Measurements from ENCODE around the gene RPL3.

The RPL3 gene

DNA sequence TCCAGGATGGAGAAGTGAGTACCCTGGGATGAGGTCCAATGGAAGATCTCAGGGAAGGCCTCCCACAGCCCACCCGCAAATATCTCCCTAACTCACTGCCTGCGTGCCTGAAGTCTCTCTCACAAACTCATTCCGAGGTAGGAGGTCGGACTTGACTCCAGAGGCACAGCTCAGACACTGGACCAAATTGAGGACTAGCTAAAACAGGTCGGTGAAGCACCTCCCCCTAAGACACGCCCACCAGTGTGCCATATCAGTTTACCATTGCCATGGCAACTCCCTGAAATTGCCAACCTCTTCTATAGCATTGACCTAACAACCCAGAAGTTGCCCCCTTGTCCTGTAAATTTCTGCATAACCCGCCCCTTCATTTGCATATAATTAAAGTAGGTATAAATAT is 17.5 kb downstream of the RPL3 start:
- no peak for TF ChIP-seq POLR2AphosphoS5 (IDR thresholded peaks at IDR 0.05; ENCODE audit: low read depth, low read length)
- no peak for TF ChIP-seq TAF1 (IDR thresholded peaks at IDR 0.05; ENCODE audit: borderline replicate concordance, insufficient read depth, low read length)
- no peak for TF ChIP-seq SIN3A (IDR thresholded peaks at IDR 0.05; ENCODE audit: borderline replicate concordance, insufficient read depth, low read length)
- TF ChIP-seq FOXP2 (optimal IDR thresholded peaks at IDR 0.05; ENCODE audit: borderline replicate concordance, extremely low read depth, extremely low read length, insufficient read depth) = no peak
- TF ChIP-seq, protein P1, sequence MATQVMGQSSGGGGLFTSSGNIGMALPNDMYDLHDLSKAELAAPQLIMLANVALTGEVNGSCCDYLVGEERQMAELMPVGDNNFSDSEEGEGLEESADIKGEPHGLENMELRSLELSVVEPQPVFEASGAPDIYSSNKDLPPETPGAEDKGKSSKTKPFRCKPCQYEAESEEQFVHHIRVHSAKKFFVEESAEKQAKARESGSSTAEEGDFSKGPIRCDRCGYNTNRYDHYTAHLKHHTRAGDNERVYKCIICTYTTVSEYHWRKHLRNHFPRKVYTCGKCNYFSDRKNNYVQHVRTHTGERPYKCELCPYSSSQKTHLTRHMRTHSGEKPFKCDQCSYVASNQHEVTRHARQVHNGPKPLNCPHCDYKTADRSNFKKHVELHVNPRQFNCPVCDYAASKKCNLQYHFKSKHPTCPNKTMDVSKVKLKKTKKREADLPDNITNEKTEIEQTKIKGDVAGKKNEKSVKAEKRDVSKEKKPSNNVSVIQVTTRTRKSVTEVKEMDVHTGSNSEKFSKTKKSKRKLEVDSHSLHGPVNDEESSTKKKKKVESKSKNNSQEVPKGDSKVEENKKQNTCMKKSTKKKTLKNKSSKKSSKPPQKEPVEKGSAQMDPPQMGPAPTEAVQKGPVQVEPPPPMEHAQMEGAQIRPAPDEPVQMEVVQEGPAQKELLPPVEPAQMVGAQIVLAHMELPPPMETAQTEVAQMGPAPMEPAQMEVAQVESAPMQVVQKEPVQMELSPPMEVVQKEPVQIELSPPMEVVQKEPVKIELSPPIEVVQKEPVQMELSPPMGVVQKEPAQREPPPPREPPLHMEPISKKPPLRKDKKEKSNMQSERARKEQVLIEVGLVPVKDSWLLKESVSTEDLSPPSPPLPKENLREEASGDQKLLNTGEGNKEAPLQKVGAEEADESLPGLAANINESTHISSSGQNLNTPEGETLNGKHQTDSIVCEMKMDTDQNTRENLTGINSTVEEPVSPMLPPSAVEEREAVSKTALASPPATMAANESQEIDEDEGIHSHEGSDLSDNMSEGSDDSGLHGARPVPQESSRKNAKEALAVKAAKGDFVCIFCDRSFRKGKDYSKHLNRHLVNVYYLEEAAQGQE (IDR thresholded peaks at IDR 0.05; ENCODE audit: insufficient read depth in 1 of 2, low read depth in 2 of 2, low read length in 2 of 2) = no peak

- TF ChIP-seq SIN3A (IDR thresholded peaks at IDR 0.05; ENCODE audit: borderline replicate concordance, insufficient read depth, low read length) = no peak
- no peak for TF ChIP-seq FOXP2 (optimal IDR thresholded peaks at IDR 0.05; ENCODE audit: borderline replicate concordance, extremely low read depth, extremely low read length, insufficient read depth)
- TF ChIP-seq TAF1 (IDR thresholded peaks at IDR 0.05; ENCODE audit: borderline replicate concordance, insufficient read depth, low read length) = no peak
- TF ChIP-seq, protein P1 (IDR thresholded peaks at IDR 0.05; ENCODE audit: insufficient read depth in 1 of 2, low read depth in 2 of 2, low read length in 2 of 2) = no peak
- no peak for TF ChIP-seq POLR2AphosphoS5 (IDR thresholded peaks at IDR 0.05; ENCODE audit: low read depth, low read length)
These were observed 18.3 kb downstream of the RPL3 start for GRCh38 chr22:39301108-39301507.

DNA sequence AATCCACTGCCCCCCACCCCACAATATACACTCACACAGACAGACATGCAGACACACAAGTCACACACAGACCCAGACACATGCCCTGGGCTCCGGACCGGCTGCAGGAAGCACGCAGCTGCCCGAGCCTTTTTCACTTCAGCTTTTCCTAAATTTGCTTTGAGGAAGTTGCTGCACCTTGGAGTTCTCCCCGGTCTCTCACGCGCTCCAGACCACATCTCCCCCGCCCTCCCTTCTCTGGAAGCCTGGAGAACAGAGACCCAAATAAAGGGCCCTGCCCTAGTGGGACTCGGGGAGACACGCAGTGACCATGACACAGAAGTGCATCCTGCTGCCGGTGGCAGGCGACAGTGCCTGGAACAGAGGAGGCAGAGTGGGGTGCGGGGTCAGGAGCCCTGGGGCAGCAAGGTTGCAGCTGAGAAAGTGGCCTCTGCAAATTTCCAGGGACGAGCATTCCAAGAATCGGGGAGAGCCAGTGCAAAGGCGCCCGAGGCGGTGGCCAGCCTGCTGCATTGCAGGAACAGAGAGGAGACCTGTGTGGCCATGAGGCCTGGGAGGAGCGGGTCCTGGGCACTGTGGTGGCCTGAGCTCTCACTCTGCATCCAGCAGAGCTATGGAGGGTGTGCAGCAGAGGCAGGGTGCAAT is 19.1 kb downstream of the RPL3 start:
- TF ChIP-seq POLR2AphosphoS5 (IDR thresholded peaks at IDR 0.05; ENCODE audit: low read depth, low read length) (no peak), SIN3A (IDR thresholded peaks at IDR 0.05; ENCODE audit: borderline replicate concordance, insufficient read depth, low read length) (no peak), TAF1 (IDR thresholded peaks at IDR 0.05; ENCODE audit: borderline replicate concordance, insufficient read depth, low read length) (no peak), FOXP2 (optimal IDR thresholded peaks at IDR 0.05; ENCODE audit: borderline replicate concordance, extremely low read depth, extremely low read length, insufficient read depth) (no peak)
- TF ChIP-seq, protein P1 (IDR thresholded peaks at IDR 0.05; ENCODE audit: insufficient read depth in 1 of 2, low read depth in 2 of 2, low read length in 2 of 2) = no peak

GRCh38 chr22:39299829-39300178 is 19.6 kb downstream of the RPL3 start:
- no peak for TF ChIP-seq TAF1 (IDR thresholded peaks at IDR 0.05; ENCODE audit: borderline replicate concordance, insufficient read depth, low read length)
- no peak for TF ChIP-seq POLR2AphosphoS5 (IDR thresholded peaks at IDR 0.05; ENCODE audit: low read depth, low read length)
- no peak for TF ChIP-seq SIN3A (IDR thresholded peaks at IDR 0.05; ENCODE audit: borderline replicate concordance, insufficient read depth, low read length)
- TF ChIP-seq, protein P1 (IDR thresholded peaks at IDR 0.05; ENCODE audit: insufficient read depth in 1 of 2, low read depth in 2 of 2, low read length in 2 of 2) = no peak
- no peak for TF ChIP-seq FOXP2 (optimal IDR thresholded peaks at IDR 0.05; ENCODE audit: borderline replicate concordance, extremely low read depth, extremely low read length, insufficient read depth)
